Spleen (tissue), 11 donors: ENCODE measurements around the gene NKX2-1. TPM values are rescaled to one million over a fixed set of nuclear protein-coding genes. Genes with fewer than 3 reads are reported as not detected.

Experiments
- DNase-seq: peaks from one replicate; pipeline ENCODE4 v3.0.0-alpha.2; 2020
- H3K27ac ChIP-seq, 8 donors: fragments of 200-600 bp; sonication (generic) in 7 of 8; 1 replicate in 4 of 8; 2 replicates in 4 of 8; pipeline versions ENCODE4 v1.5.0 to v1.8.0; 2016 to 2021; ENCODE audit warnings: inconsistent platforms in 4 of 8, mild to moderate bottlenecking in 4 of 8, moderate library complexity in 1 of 8
- H3K27me3 ChIP-seq, 7 donors: fragments of 200-600 bp; sonication (generic) in 6 of 7; replicated peaks in 1 of 7; 1 replicate in 4 of 7; 2 replicates in 3 of 7; pipeline versions ENCODE4 v1.5.0 to v1.8.0; 2016 to 2021; ENCODE audit warnings: inconsistent platforms in 3 of 7, mild to moderate bottlenecking in 1 of 7
- H3K36me3 ChIP-seq, 6 donors: fragments of 200-600 bp; sonication (generic) in 5 of 6; 1 replicate in 4 of 6; 2 replicates in 2 of 6; pipeline versions ENCODE4 v1.5.0 to v1.8.0; 2016 to 2021; ENCODE audit warnings: inconsistent platforms in 2 of 6
- H3K4me1 ChIP-seq, 6 donors: fragments of 200-600 bp; sonication (generic) in 5 of 6; 1 replicate in 3 of 6; 2 replicates in 3 of 6; pipeline versions ENCODE4 v1.5.0 to v1.8.0; 2016 to 2021; ENCODE audit warnings: inconsistent platforms in 3 of 6
- H3K4me3 ChIP-seq, 8 donors: fragments of 200-600 bp; sonication (generic) in 7 of 8; 1 replicate in 4 of 8; 2 replicates in 4 of 8; pipeline versions ENCODE4 v1.5.0 to v1.8.0; 2016 to 2021; ENCODE audit warnings: inconsistent platforms in 4 of 8, mild to moderate bottlenecking in 4 of 8, moderate library complexity in 2 of 8
- H3K9me3 ChIP-seq, 8 donors: fragments of 200-600 bp; sonication (generic) in 7 of 8; 1 replicate in 4 of 8; 2 replicates in 4 of 8; pipeline versions ENCODE4 v1.5.0 to v1.8.0; 2016 to 2021; ENCODE audit warnings: inconsistent platforms in 4 of 8
- POLR2A ChIP-seq, 3 donors: fragments of 450-650 bp; IDR thresholded peaks; one replicate each; pipeline ENCODE4 v1.5.1; 2017; ENCODE audit warnings: antibody characterized with exemption in 3 of 3, mild to moderate bottlenecking in 1 of 3
- POLR2AphosphoS5 ChIP-seq, 3 donors: sonication (generic); formaldehyde crosslinking; IDR thresholded peaks; one replicate each; pipeline ENCODE4 v1.5.1; 2017; ENCODE audit warnings: antibody characterized with exemption in 3 of 3
- WGBS, 5 donors: extraction: QIAGEN DNeasy Blood & Tissue Kit in 3 of 5; methylation state at CpG; one replicate each; pipeline versions ENCODE4 v1.1.5 to v1.1.7; 2013 to 2018; 5-methylcytosine and 5-hydroxymethylcytosine counted together
- intact Hi-C: fragments of 100-400 bp; cut with DNase I; formaldehyde crosslinking; loops from one replicate; pipeline ENCODE4 v1.15.0; 2023; ENCODE audit warnings: low total_unique reads
- polyA plus RNA-seq, 3 donors: library from polyadenylated mRNA; stranded (reverse); fragments of 200-250 nt; gene quantifications; one replicate each; pipeline ENCODE4 v1.2.1, GENCODE V29; 2013
- total RNA-seq, 7 donors: library from RNA; depleted of rRNA in 3 of 7; stranded (reverse); fragments of >200 nt in 3 of 7; fragmentation: NEBNext Ultra II Directional in 4 of 7; extraction: Animal tissue kit (Norgen Biotek cat#: 25700) in 4 of 7; gene quantifications; one replicate each; pipeline versions ENCODE4 v1.1.0 to v1.2.1, GENCODE V29; 2016 to 2021
- TF ChIP-seq, protein P1 (sequence below), 11 experiments: fragments of 200-600 bp in 7 of 11; fragments of 450-650 bp in 4 of 11; sonication (generic) in 4 of 11; IDR thresholded peaks in 8 of 11; conservative IDR thresholded peaks in 3 of 11; 1 replicate in 7 of 11; 2 replicates in 4 of 11; pipeline versions ENCODE4 v1.4.0 to v1.8.0; 2016 to 2021; ENCODE audit warnings: antibody characterized with exemption in 11 of 11, inconsistent platforms in 4 of 11, mild to moderate bottlenecking in 1 of 11
- donor health status: healthy with polysubstance abuse.
- donor health status: DM: no; HTN: no; CAD: no; lungs with moderate emphysema.
- donor health status: DM: no; HTN: no; CAD: no.
- donor health status: Bipolar disorder and iron deficiency.
- donor health status: healthy.
- donor health status: DM: no; HTN: no; CAD: no.
- donor health status: DM: yes; HTN: yes; CAD: no.

The NKX2-1 gene
- total and polyA plus RNA-seq, 10 donors, result not detected

DNA sequence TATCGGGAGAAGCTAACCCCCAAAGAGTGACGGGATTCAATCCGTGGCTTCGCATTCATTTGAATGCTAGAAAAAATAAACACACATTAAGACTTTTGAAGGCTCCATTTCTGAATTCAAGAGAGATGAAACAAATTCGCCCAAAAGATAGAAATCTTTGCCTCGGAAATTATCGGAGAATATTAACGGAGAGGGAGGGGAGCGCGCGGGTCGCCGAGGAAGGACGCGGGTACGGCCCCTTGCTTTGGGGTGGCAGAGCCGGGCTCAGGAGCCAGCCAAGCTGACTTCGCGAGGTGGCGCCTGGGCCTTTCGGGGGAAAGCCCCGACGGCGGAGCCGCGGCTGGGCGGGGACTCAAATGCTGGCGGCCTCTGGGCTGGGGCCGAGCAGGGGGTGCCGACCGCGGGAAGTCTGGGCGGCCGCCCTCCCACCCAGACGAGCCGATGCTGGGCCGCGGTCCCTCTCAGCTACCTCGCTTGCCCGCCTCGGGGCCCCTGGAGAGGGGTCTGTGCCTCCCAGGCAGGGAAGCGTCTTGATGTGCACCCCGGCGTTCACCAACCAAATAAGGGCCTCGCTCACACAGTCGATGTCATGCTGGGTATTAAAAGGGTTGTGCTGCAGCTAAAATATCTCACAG is 14.7 kb downstream of the NKX2-1 start:
- intact Hi-C loops, result no loop called here
- Histone ChIP-seq H3K36me3 (no peaks in the 10 kb centered on the region), H3K27ac (no peak overlapping the region), H3K4me1 (peaks cover 0 to 27% (median 13%) of the 10 kb centered on the region in 6 donors), H3K4me3 (peak overlapping the region in 1 of 8 donors; percentile 30), H3K9me3 (no peaks in the 10 kb centered on the region), H3K27me3 (peaks cover 15 to 100% (median 93%) of the 10 kb centered on the region in 7 donors)
- no peak for DNase-seq
- TF ChIP-seq POLR2A (IDR thresholded peaks at IDR 0.05) (no peak), POLR2AphosphoS5 (IDR thresholded peaks at IDR 0.05) (no peak)
- TF ChIP-seq, protein P1, sequence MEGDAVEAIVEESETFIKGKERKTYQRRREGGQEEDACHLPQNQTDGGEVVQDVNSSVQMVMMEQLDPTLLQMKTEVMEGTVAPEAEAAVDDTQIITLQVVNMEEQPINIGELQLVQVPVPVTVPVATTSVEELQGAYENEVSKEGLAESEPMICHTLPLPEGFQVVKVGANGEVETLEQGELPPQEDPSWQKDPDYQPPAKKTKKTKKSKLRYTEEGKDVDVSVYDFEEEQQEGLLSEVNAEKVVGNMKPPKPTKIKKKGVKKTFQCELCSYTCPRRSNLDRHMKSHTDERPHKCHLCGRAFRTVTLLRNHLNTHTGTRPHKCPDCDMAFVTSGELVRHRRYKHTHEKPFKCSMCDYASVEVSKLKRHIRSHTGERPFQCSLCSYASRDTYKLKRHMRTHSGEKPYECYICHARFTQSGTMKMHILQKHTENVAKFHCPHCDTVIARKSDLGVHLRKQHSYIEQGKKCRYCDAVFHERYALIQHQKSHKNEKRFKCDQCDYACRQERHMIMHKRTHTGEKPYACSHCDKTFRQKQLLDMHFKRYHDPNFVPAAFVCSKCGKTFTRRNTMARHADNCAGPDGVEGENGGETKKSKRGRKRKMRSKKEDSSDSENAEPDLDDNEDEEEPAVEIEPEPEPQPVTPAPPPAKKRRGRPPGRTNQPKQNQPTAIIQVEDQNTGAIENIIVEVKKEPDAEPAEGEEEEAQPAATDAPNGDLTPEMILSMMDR (IDR thresholded peaks at IDR 0.05 in 8 of 11, conservative IDR thresholded peaks at IDR 0.05 in 3 of 11), result no peak
- 3 to 4% (median 3%) methylated on average over 39 to 46 of the region's 46 CpGs for WGBS, 5 donors

- WGBS, 5 donors, result 8 to 16% (median 14%) methylated on average over 6 of the region's 6 CpGs
- DNase-seq, result no peak
- Histone ChIP-seq H3K27ac (no peak overlapping the region), H3K36me3 (no peaks in the 10 kb centered on the region), H3K4me1 (peaks cover 0 to 27% (median 13%) of the 10 kb centered on the region in 6 donors), H3K27me3 (peaks cover 10 to 100% (median 93%) of the 10 kb centered on the region in 7 donors), H3K4me3 (no peak overlapping the region), H3K9me3 (no peaks in the 10 kb centered on the region)
- TF ChIP-seq, protein P1 (IDR thresholded peaks at IDR 0.05 in 8 of 11, conservative IDR thresholded peaks at IDR 0.05 in 3 of 11), result no peak
- TF ChIP-seq POLR2A (IDR thresholded peaks at IDR 0.05), result no peak
- no peak for TF ChIP-seq POLR2AphosphoS5 (IDR thresholded peaks at IDR 0.05)
- intact Hi-C loops, result no loop called here
Measured at GRCh38 chr14:36504771-36505175, 15.3 kb downstream of the NKX2-1 start.

DNA sequence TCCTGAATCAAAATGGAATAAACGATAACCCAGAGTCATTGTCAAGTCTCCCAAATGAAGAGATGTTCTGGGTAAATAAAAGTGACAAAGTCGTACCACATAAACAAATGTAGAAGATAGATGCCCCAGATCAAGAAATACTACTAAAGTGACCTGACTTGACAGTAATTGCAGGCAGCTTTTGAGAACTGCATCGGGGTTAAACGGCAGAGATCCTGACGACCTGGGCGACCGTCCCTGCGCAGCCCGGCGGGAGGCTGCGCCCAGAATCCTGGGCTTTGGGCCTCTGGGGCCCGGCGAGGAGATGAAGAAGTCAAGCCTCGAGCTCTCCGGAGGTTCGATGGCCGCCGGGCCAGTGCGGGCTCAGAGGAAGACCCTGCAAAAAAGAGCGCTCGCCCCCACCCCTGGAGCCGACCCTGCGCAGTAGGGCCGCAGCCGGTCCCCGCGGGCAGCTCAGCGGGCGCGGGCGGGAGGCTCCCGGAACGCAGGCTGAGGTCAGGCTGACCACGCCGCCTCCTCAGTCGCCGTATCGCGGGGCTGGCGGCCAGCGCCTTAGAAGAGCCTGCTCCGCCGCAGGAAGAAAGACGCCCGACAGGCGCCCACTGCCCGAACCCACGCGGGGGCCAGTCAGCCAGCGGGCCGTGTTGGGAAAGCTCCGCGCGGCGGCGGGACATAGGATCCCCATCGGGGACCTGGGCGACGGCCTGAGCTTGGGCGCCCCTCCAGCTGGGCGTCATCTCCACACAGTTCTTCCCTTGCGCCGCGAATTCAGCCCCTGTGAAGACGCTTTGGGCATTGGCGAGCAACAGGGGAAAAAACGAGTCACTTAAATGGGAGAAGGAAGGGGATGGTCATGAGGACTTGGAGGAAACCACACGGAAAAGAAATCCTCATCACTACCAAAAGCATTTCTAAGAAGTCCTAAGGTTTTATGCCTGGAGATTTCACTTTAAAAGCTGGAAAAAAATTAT is 16.0 kb downstream of the NKX2-1 start:
- H3K4me3 ChIP-seq, result peak overlapping the region in 2 of 8 donors; percentile 11 to 35
- peaks cover 0 to 27% (median 13%) of the 10 kb centered on the region in 6 donors for H3K4me1 ChIP-seq
- 5 to 14% (median 8%) methylated on average over 41 to 68 of the region's 68 CpGs for WGBS, 5 donors
- peaks cover 10 to 100% (median 92%) of the 10 kb centered on the region in 7 donors for H3K27me3 ChIP-seq
- no peaks in the 10 kb centered on the region for H3K9me3 ChIP-seq
- no peak overlapping the region for H3K27ac ChIP-seq
- DNase-seq, result no peak
- intact Hi-C loops, result no loop called here
- H3K36me3 ChIP-seq, result no peaks in the 10 kb centered on the region
- TF ChIP-seq POLR2A (IDR thresholded peaks at IDR 0.05) (no peak), POLR2AphosphoS5 (IDR thresholded peaks at IDR 0.05) (no peak)
- TF ChIP-seq, protein P1 (IDR thresholded peaks at IDR 0.05 in 8 of 11, conservative IDR thresholded peaks at IDR 0.05 in 3 of 11), result no peak
